HL-60 (cell line): ENCODE data around the gene TNRC18.
A peak's percentile ranks its signal among the peaks of the same experiment; 100 is the strongest.
"Not testable (repeated sequence)": the region's sequence is repeated elsewhere in the genome, so short reads cannot be mapped to it uniquely, and the experiment has no call there.

Source experiments
- GABPA ChIP-seq: IDR thresholded peaks from 2 replicates; pipeline ENCODE4 v1.6.1; 2012; ENCODE audit warnings: low read depth
- TF ChIP-seq, protein P1 (sequence below): IDR thresholded peaks from one replicate; pipeline ENCODE4 v1.5.1; 2011; ENCODE audit warnings: low read length, control low read depth, inconsistent platforms; ENCODE audit not compliant: insufficient read depth

DNA sequence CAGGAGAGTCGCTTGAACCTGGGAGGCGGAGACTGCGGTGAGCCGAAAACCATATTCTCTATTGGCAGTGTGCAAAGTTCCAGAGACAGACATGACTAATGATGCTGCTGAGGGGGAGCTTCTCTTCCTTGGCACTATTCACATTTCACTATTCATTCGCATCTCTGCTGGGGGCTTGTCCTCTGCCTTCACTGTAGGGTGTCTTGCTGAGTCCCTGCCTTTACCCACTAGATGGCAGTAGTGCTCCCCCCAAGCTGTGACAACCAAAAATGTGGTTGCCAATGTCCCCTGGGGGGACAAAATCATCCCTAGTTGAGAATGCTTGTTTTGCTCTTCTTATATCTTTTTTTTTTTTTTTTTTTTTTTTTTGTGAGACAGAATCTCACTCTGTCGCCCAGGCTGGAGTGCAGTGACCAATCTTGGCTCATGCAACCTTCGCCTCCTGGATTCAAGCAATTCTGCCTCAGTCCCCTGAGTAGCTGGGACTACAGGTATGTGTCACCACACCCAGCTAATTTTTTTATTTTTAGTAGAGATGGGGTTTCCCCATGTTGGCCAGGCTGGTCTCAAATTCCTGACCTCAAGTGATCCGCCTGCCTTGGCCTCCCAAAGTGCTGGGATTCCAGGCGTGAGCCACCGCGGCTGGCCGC, 57.5 kb downstream of the TNRC18 start:
- TF ChIP-seq GABPA, result not testable (repeated sequence)
- TF ChIP-seq, protein P1, sequence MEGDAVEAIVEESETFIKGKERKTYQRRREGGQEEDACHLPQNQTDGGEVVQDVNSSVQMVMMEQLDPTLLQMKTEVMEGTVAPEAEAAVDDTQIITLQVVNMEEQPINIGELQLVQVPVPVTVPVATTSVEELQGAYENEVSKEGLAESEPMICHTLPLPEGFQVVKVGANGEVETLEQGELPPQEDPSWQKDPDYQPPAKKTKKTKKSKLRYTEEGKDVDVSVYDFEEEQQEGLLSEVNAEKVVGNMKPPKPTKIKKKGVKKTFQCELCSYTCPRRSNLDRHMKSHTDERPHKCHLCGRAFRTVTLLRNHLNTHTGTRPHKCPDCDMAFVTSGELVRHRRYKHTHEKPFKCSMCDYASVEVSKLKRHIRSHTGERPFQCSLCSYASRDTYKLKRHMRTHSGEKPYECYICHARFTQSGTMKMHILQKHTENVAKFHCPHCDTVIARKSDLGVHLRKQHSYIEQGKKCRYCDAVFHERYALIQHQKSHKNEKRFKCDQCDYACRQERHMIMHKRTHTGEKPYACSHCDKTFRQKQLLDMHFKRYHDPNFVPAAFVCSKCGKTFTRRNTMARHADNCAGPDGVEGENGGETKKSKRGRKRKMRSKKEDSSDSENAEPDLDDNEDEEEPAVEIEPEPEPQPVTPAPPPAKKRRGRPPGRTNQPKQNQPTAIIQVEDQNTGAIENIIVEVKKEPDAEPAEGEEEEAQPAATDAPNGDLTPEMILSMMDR, result peak; percentile 86
